Progenitor cell of endocrine pancreas (in vitro differentiated cells): ENCODE data around the gene RP9. TPM values are rescaled to one million over a fixed set of nuclear protein-coding genes. Genes with fewer than 3 reads are reported as not detected.

Source experiments
- DNase-seq: peaks from one replicate; pipeline ENCODE4 v3.0.0; 2021; ENCODE audit warnings: low spot score; ENCODE audit not compliant: unreplicated experiment
- H3K27ac Mint-ChIP-seq: 2 replicates; pipeline ENCODE4 v1.8.0; 2021; ENCODE audit warnings: mild to moderate bottlenecking, moderate library complexity, mixed read lengths
- H3K27me3 Mint-ChIP-seq: 2 replicates; pipeline ENCODE4 v1.8.0; 2021; ENCODE audit warnings: mixed read lengths
- H3K36me3 Mint-ChIP-seq: 2 replicates; pipeline ENCODE4 v1.8.0; 2022; ENCODE audit warnings: mixed read lengths; ENCODE audit not compliant: insufficient read depth
- H3K4me1 Mint-ChIP-seq: 2 replicates; pipeline ENCODE4 v1.8.0; 2021; ENCODE audit warnings: low read depth, mixed read lengths
- H3K4me3 Mint-ChIP-seq: 2 replicates; pipeline ENCODE4 v1.8.0; 2021; ENCODE audit warnings: low read depth, mild to moderate bottlenecking, moderate library complexity, mixed read lengths
- H3K9me3 Mint-ChIP-seq: 2 replicates; pipeline ENCODE4 v1.8.0; 2021; ENCODE audit warnings: low read depth, mixed read lengths
- CTCF ChIP-seq: fragments of 200-600 bp; sonication (generic); IDR thresholded peaks from one replicate; pipeline ENCODE4 v1.5.0; 2021; ENCODE audit warnings: antibody characterized with exemption, mild to moderate bottlenecking; ENCODE audit not compliant: unreplicated experiment
- total RNA-seq: library from RNA; stranded (reverse); gene quantifications from 2 replicates; pipeline ENCODE4 v1.2.1, GENCODE V29; 2021

Gene RP9
- total RNA-seq, 1 donor from 2014 or later = 26.2 TPM

- H3K4me3 Mint-ChIP-seq = no peak overlapping the region
- H3K27ac Mint-ChIP-seq = peak overlapping the region; percentile 62
- H3K4me1 Mint-ChIP-seq = peaks cover 18% of the 10 kb centered on the region
- peaks cover 4% of the 10 kb centered on the region for H3K9me3 Mint-ChIP-seq
- no peaks in the 10 kb centered on the region for H3K27me3 Mint-ChIP-seq
- TF ChIP-seq CTCF = no peak
- H3K36me3 Mint-ChIP-seq = peaks cover 10% of the 10 kb centered on the region
- DNase-seq = no peak
Measured at GRCh38 chr7:33059635-33060034, 49.6 kb downstream of the RP9 start.

GRCh38 chr7:33055158-33055557, 54.0 kb downstream of the RP9 start:
- DNase-seq = no peak
- Mint-ChIP-seq H3K4me1 (peaks cover 20% of the 10 kb centered on the region), H3K27ac (no peak overlapping the region), H3K9me3 (no peaks in the 10 kb centered on the region), H3K36me3 (peaks cover 7% of the 10 kb centered on the region), H3K27me3 (no peaks in the 10 kb centered on the region), H3K4me3 (no peak overlapping the region)
- no peak for TF ChIP-seq CTCF

DNA sequence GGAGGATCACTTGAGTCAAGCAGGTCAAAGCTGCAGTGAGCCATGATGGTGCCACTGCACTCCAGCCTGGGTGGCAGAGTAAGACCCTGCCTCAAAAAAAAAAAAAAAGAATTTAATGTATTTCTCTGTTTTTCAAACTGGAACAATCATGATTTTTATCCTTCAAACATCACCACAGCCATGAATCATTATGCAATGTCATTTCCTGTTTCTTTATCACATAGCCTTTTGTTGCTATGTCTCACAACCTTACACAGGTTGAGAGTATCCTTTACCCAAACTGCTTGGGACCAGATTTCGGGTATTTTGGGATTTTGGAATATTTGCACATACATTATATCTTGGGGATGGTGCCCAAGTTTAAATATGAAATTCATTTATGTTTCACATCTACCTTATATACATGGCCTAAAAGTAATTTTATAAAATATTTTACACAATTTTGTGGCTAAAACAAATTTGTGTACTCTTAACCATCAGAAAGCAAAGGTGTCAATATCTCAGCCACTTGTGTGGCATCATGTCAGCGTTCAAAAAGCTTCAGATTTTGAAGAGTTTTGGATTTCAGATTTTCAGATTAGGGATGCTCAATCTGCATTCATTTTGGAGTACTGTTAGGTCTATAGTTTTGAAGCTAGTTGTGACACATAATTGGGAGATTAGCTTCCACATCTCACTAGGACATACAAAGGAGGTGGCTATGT, 54.8 kb downstream of the RP9 start:
- H3K27ac Mint-ChIP-seq = no peak overlapping the region
- H3K27me3 Mint-ChIP-seq = no peaks in the 10 kb centered on the region
- no peak overlapping the region for H3K4me3 Mint-ChIP-seq
- no peaks in the 10 kb centered on the region for H3K9me3 Mint-ChIP-seq
- H3K36me3 Mint-ChIP-seq = peaks cover 4% of the 10 kb centered on the region
- no peak for TF ChIP-seq CTCF
- no peak for DNase-seq
- peaks cover 17% of the 10 kb centered on the region for H3K4me1 Mint-ChIP-seq

DNA sequence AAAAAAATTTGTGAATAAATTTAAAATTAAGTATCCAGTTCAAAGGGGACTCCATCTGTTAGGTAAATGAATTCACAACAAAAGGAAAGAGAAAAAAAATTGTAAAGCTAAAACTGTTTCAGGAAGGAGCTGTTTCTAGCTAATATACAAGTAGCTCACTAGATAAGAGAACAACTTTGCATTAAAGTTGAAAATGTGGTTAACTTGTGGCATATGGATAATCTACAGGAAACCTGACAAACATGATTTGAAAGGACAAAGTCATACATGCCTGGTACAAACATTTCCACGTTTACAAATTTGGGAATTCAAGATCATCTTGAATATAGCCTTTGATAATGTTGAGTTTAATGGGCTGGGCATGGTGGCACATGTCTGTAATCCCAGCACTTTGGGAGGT, 55.5 kb downstream of the RP9 start:
- no peaks in the 10 kb centered on the region for H3K9me3 Mint-ChIP-seq
- H3K27ac Mint-ChIP-seq = no peak overlapping the region
- no peak for TF ChIP-seq CTCF
- H3K36me3 Mint-ChIP-seq = peaks cover 2% of the 10 kb centered on the region
- peaks cover 17% of the 10 kb centered on the region for H3K4me1 Mint-ChIP-seq
- no peak for DNase-seq
- H3K27me3 Mint-ChIP-seq = no peaks in the 10 kb centered on the region
- H3K4me3 Mint-ChIP-seq = no peak overlapping the region

- Mint-ChIP-seq H3K27me3 (no peaks in the 10 kb centered on the region), H3K4me3 (no peak overlapping the region), H3K9me3 (no peaks in the 10 kb centered on the region), H3K27ac (peak overlapping the region; percentile 70), H3K36me3 (no peaks in the 10 kb centered on the region), H3K4me1 (peaks cover 15% of the 10 kb centered on the region)
- TF ChIP-seq CTCF = peak; percentile 77
- no peak for DNase-seq
Measured at GRCh38 chr7:33050535-33051318, 58.5 kb downstream of the RP9 start.
